Hematopoietic multipotent progenitor cell treated with erythropoietin and hydrocortisone succinate and interleukin-3 and kit ligand, for 6 days (in vitro differentiated cells): Measurements from ENCODE around the gene DHX32.
A peak's percentile ranks its signal among the peaks of the same experiment; 100 is the strongest.

Experiments
- DNase-seq: peaks from one replicate; pipeline ENCODE4 v3.0.0-alpha.2; 2015

Gene DHX32

DNA sequence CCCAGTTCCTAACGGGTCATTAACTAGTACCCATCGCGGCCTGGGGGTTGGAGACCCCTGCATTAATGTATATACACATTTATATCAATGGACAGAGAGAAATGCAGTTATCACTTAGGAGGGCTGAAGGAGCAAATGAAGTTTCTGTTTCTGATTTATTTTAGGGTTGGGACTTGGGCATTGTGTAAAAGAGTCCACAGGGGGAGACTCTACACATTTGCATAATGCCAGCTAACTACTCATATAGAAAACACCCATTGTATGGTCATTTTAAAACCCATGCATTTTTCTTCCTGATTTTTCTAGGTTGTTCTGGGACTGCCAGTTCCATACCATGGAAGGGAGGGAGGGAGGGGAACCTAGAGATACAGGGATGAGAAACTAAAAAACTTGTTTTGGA lies 34.2 kb downstream of the DHX32 start:
- DNase-seq = no peak

- no peak for DNase-seq
Measured at GRCh38 chr10:125845617-125846016, 35.5 kb downstream of the DHX32 start.

- DNase-seq = no peak
Measured at GRCh38 chr10:125844751-125845221, 36.3 kb downstream of the DHX32 start.

DNA sequence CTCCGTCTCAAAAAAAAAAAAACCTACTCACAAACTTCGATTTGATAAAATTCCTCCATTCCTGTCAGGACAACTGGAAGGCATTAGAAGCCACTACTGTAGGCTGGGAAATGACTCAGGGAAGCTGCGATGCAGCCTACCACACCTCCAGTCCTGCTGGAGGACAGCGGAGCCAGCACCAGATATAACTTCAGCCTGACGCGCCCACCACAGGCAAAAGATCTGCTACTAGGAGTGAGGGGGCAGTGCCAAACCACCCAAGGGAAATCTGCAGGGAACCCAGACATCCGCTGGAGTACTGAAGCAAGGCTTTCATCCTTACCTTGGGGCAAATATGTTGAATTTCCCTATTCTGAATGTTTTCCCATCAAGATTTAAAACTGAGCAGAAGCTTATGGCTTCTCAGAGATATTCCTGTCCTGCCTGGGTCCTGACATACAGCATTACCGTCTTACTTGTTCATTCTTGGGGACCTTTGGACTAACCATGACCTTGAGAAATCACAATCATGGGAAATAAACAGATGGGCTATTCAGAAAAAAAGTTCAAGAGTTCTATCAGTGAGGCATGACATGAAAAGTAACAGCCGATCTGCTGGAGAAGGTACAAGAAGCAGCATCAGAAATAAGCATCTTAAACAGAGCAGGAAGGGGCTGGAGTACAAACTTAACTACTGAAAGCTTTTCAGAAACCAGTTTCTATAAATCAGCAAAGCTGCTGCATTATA lies 37.3 kb downstream of the DHX32 start:
- DNase-seq = no peak

DNA sequence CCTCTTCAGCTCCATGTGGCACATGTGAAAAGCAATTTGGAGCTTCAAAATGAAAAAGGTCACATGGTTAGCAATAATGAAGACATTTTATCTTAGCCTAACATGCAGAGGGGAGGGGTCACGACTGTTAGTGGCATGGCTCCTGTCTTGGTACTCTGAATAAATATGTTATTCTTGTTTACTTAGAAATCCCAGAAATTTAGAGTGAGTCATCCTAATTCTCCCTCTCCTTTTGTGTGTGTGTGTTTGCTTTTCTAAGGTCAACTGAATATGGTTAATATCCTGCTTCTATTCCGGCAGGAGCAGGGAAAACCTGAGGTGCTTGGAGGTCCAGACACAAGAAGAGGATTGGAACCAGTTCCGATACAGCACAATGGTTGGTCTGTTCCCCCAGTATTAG lies 40.1 kb downstream of the DHX32 start:
- DNase-seq = peak; percentile 37

DNA sequence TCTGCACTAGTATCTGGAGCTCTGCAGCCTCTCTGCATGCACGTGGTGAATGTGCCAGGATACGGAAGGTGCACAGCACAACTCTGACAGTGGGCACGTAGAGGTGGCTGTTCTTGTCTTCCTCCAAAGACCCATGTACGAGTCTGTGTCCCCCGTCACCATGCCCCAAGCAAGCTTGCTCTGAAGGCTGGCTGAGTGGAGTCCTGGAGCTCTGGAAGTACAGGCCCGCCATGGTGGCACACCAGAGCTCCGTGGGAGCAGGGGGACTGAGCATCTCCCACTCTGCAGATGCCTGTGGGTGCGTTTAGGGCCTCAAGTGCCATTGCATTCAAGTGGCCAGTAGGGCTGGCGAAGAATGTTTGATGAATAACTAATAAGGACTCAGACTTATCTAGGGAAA lies 40.7 kb downstream of the DHX32 start:
- DNase-seq = no peak

DNA sequence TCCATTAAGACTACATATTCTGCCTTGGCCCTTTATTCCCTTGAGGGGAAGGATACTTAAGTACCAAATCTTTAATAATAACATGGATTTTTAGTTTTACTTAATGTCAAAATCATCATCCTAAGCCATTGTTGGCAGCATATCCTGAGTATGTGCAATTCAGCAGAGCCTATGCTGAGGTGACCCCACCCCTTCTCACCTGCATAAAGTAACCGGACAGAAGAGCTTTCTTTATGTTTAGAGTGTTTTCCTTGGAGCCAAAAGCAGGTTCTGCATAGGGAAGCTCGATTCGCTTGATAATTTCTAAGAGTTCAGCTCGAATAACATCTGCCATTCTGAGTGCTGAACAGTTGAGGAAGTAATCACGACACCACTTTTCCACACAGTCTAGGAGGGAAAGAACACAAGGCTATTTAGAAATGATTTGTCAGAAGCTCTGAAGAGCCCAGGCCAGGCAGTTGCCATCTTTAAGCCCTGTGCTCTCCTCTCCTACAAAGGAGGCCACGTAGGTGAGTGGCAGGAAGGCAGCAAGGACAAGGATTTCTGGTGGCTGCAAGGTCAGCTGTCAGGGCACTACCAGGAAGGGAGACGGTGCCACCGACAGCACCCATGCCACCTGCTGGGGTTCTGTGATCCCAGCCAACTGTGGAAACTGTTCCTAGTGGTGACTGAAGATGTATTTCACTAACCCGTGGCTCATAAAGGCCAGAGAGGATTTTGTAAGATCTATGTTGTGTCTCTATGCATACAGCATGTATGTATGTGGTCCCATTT lies 42.1 kb downstream of the DHX32 start:
- no peak for DNase-seq

DNA sequence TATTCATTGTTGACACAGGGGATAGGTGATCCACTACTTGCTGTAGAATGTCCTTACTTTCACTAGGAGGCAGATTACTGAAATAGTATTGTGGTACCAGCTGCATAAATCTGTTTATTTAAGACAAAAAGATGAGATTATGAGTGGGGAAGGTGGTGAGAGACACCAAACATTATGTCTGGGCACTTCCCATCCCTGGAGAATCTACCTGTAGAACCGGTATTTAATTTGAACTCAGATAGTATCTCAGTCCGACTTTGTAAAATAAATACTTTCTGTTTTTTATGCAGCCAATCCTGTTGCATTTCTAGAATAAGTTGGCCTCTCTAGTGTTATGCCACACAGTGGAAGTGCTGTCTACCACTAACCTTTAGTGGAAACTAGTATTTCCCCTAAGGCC lies 44.3 kb downstream of the DHX32 start:
- no peak for DNase-seq

GRCh38 chr10:125828311-125828710 lies 52.8 kb downstream of the DHX32 start:
- peak; percentile 21 for DNase-seq

- DNase-seq = no peak
Measured at GRCh38 chr10:125827133-125827532, 54.0 kb downstream of the DHX32 start.

GRCh38 chr10:125824736-125825135 lies 56.4 kb downstream of the DHX32 start:
- DNase-seq = no peak

GRCh38 chr10:125823663-125824251 lies 57.3 kb downstream of the DHX32 start:
- no peak for DNase-seq

- peak; percentile 98 for DNase-seq
Measured at GRCh38 chr10:125822878-125823662, 58.0 kb downstream of the DHX32 start, which contains the start of the genes BCCIP and UROS. BCCIP (plus strand) TSS chr10:125823546; CDS start chr10:125823558, 12 bp downstream. UROS (minus strand) TSS chr10:125823258; CDS start chr10:125816499, 6,759 bp downstream.

GRCh38 chr10:125820701-125821100 lies 60.4 kb downstream of the DHX32 start:
- DNase-seq = no peak

- DNase-seq = no peak
Measured at GRCh38 chr10:125817337-125817946, 63.6 kb downstream of the DHX32 start.

GRCh38 chr10:125816548-125816947 lies 64.5 kb downstream of the DHX32 start:
- DNase-seq = peak; percentile 95

GRCh38 chr10:125815764-125816163 lies 65.3 kb downstream of the DHX32 start:
- DNase-seq = peak; percentile 50

GRCh38 chr10:125812128-125812750 lies 68.9 kb downstream of the DHX32 start:
- no peak for DNase-seq

DNA sequence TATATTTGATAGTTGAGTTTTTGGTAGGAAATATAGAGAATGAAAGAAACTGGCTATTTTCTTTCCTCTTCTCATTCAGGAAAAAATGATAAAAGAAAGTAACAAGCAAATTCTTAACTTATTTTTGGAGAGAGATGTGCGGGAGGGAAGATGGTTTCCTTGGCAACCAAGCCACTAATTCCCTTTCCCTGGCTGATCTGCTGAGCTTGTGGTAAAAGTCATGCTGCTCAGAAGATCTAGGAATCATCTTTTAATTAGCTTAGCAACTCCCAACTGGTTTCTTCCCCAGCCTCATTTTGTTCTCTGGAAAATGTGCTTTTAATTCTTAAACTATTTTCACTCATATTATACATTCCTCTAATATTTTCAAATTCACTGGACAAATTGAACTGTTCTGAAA lies 69.8 kb downstream of the DHX32 start:
- DNase-seq = no peak

GRCh38 chr10:125808047-125808446 lies 73.0 kb downstream of the DHX32 start:
- no peak for DNase-seq

GRCh38 chr10:125802739-125803138 lies 78.4 kb downstream of the DHX32 start:
- DNase-seq = no peak

DNA sequence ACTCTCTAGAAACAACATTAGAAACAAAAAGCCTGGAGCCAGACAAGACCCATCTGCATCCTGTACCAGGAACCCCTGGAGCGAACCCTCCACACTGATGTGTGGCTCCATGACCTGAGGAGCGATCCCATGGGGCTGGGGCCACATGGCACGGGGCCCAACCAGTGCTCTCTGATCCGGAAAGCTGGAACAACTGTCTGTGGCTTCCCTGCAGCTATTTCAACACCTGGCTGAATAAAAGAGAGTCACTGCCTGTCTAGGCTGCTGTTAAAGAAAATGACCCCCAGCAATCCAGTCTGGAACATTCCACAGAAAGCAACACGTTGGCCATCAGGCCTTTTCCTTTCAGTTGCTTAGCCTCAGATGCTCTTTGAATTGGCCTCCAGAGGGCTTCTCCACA lies 79.0 kb downstream of the DHX32 start:
- DNase-seq = no peak
